ENCODE data around the gene EVA1A.

Gene EVA1A

DNA sequence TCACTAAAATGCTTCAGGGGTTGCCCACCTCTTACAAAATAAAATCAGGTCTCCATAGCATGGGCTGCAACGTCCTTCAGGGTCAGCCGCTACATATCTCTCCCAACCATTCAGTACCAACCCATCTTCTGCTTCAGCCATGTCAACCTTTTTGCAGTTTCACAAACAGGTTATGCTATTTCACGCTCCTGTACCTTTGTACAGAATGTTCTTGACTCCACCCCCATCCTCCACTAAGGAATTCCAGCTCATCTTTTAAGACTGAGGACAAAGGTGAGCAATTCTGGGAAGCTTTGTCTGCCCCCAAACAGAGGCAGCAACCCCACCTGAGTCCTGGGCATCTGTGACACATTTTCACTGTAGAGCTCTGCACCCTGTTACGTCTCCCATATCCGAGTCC, 8.8 kb upstream of the EVA1A start:
- Histone ChIP-seq H3K9me3 (ENCODE audit: control insufficient read depth, insufficient read depth, low read length) (no peaks in the 10 kb centered on the region), H3K9ac (ENCODE audit: low read depth, low read length) (no peak overlapping the region), H3K27me3 (ENCODE audit: control insufficient read depth, insufficient read depth, low read length) (no peaks in the 10 kb centered on the region), H3K36me3 (ENCODE audit: control insufficient read depth, insufficient read depth, low read length) (no peaks in the 10 kb centered on the region), H3K4me3 (ENCODE audit: low read depth, low read length) (no peak overlapping the region), H3K4me1 (ENCODE audit: control insufficient read depth, insufficient read depth, low read length) (no peaks in the 10 kb centered on the region)

- Histone ChIP-seq H3K4me3 (ENCODE audit: low read depth, low read length) (no peak overlapping the region), H3K27me3 (ENCODE audit: control insufficient read depth, insufficient read depth, low read length) (no peaks in the 10 kb centered on the region), H3K9ac (ENCODE audit: low read depth, low read length) (no peak overlapping the region), H3K36me3 (ENCODE audit: control insufficient read depth, insufficient read depth, low read length) (no peaks in the 10 kb centered on the region), H3K4me1 (ENCODE audit: control insufficient read depth, insufficient read depth, low read length) (no peaks in the 10 kb centered on the region), H3K9me3 (ENCODE audit: control insufficient read depth, insufficient read depth, low read length) (no peaks in the 10 kb centered on the region)
Observed at GRCh38 chr2:75568174-75568573, 7.4 kb upstream of the EVA1A start.

- Histone ChIP-seq H3K27me3 (ENCODE audit: control insufficient read depth, insufficient read depth, low read length) (peaks cover 14% of the 10 kb centered on the region), H3K4me1 (ENCODE audit: control insufficient read depth, insufficient read depth, low read length) (no peaks in the 10 kb centered on the region), H3K36me3 (ENCODE audit: control insufficient read depth, insufficient read depth, low read length) (no peaks in the 10 kb centered on the region), H3K9ac (ENCODE audit: low read depth, low read length) (no peak overlapping the region), H3K9me3 (ENCODE audit: control insufficient read depth, insufficient read depth, low read length) (no peaks in the 10 kb centered on the region), H3K4me3 (ENCODE audit: low read depth, low read length) (no peak overlapping the region)
Observed at GRCh38 chr2:75565472-75566462, 5.0 kb upstream of the EVA1A start.

GRCh38 chr2:75564713-75565359, 4.1 kb upstream of the EVA1A start:
- no peaks in the 10 kb centered on the region for H3K9me3 ChIP-seq (ENCODE audit: control insufficient read depth, insufficient read depth, low read length)
- H3K27me3 ChIP-seq (ENCODE audit: control insufficient read depth, insufficient read depth, low read length) = peaks cover 14% of the 10 kb centered on the region
- H3K4me1 ChIP-seq (ENCODE audit: control insufficient read depth, insufficient read depth, low read length) = no peaks in the 10 kb centered on the region
- H3K36me3 ChIP-seq (ENCODE audit: control insufficient read depth, insufficient read depth, low read length) = no peaks in the 10 kb centered on the region
- H3K4me3 ChIP-seq (ENCODE audit: low read depth, low read length) = no peak overlapping the region
- no peak overlapping the region for H3K9ac ChIP-seq (ENCODE audit: low read depth, low read length)

GRCh38 chr2:75564026-75564688, 3.4 kb upstream of the EVA1A start:
- Histone ChIP-seq H3K4me1 (ENCODE audit: control insufficient read depth, insufficient read depth, low read length) (no peaks in the 10 kb centered on the region), H3K4me3 (ENCODE audit: low read depth, low read length) (no peak overlapping the region), H3K9me3 (ENCODE audit: control insufficient read depth, insufficient read depth, low read length) (no peaks in the 10 kb centered on the region), H3K27me3 (ENCODE audit: control insufficient read depth, insufficient read depth, low read length) (peaks cover 20% of the 10 kb centered on the region), H3K36me3 (ENCODE audit: control insufficient read depth, insufficient read depth, low read length) (no peaks in the 10 kb centered on the region), H3K9ac (ENCODE audit: low read depth, low read length) (no peak overlapping the region)

DNA sequence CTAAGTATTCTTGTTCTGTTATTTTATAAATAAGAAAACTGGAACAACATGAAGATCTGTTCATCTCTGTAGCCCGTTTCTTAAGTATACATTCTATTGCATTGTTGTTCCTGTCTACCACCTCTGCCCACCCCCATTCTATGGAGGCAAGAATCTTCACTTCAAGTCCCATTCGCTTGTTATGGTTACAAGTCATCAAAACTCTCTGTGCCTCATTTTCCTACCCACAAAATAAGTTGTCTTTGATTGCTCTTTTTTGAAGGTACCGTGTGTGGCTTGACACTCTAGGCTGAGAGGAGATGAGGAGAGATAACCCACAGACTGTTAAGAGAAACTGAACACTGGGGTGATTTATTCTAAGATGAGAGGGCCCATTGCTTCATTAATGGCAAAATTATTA, 2.9 kb upstream of the EVA1A start:
- no peaks in the 10 kb centered on the region for H3K4me1 ChIP-seq (ENCODE audit: control insufficient read depth, insufficient read depth, low read length)
- H3K36me3 ChIP-seq (ENCODE audit: control insufficient read depth, insufficient read depth, low read length) = no peaks in the 10 kb centered on the region
- H3K4me3 ChIP-seq (ENCODE audit: low read depth, low read length) = no peak overlapping the region
- H3K9me3 ChIP-seq (ENCODE audit: control insufficient read depth, insufficient read depth, low read length) = no peaks in the 10 kb centered on the region
- peaks cover 25% of the 10 kb centered on the region for H3K27me3 ChIP-seq (ENCODE audit: control insufficient read depth, insufficient read depth, low read length)
- no peak overlapping the region for H3K9ac ChIP-seq (ENCODE audit: low read depth, low read length)

- Histone ChIP-seq H3K9me3 (ENCODE audit: control insufficient read depth, insufficient read depth, low read length) (no peaks in the 10 kb centered on the region), H3K27me3 (ENCODE audit: control insufficient read depth, insufficient read depth, low read length) (peaks cover 28% of the 10 kb centered on the region), H3K4me3 (ENCODE audit: low read depth, low read length) (no peak overlapping the region), H3K36me3 (ENCODE audit: control insufficient read depth, insufficient read depth, low read length) (no peaks in the 10 kb centered on the region), H3K9ac (ENCODE audit: low read depth, low read length) (no peak overlapping the region), H3K4me1 (ENCODE audit: control insufficient read depth, insufficient read depth, low read length) (no peaks in the 10 kb centered on the region)
Observed at GRCh38 chr2:75562513-75562864, 1.8 kb upstream of the EVA1A start.

DNA sequence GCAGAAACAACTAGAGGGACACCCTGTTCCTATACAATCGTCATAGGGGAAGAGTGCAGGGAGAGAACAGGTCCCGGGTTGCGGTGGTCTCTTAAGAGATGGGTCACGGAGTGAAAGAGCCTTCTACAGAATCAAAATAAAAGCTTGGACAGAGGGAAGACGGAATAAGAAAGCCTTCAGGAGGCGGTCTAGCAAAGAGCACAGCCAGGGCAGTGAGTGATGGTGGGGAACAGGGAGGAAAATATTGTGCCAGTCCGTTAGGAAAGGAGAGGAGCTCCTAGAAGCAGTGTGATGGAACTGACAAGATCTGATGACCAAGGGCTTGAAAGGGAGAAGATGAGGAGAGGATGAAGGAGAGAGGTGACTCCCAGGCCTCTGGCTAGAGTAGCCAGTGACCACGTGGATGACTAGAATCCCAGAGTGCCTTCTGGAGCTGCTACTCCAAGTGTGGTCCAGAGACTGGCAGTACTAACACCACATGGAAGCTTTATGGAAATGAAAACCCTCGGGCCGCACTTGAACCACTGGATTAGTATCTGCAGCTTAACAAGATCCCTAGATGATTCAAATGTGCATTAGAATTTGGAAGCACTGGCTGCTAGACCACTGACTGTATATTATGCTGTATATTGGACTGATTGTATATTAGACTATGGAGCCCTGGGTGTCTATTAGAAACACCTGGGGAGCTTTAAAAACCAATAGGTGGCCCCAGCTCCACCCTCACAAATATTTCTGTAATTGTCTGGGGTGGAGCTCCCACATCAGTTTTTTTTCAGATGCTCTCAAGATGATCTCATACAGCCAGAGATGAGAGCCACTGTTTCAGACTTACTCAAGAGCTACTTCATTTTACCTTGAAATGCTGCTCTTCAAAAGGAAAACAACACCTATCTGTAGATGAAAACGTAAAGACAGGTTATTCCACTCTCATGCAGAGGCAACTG, 1.1 kb upstream of the EVA1A start:
- Histone ChIP-seq H3K4me1 (ENCODE audit: control insufficient read depth, insufficient read depth, low read length) (no peaks in the 10 kb centered on the region), H3K9ac (ENCODE audit: low read depth, low read length) (no peak overlapping the region), H3K9me3 (ENCODE audit: control insufficient read depth, insufficient read depth, low read length) (no peaks in the 10 kb centered on the region), H3K36me3 (ENCODE audit: control insufficient read depth, insufficient read depth, low read length) (no peaks in the 10 kb centered on the region), H3K27me3 (ENCODE audit: control insufficient read depth, insufficient read depth, low read length) (peaks cover 28% of the 10 kb centered on the region), H3K4me3 (ENCODE audit: low read depth, low read length) (peak overlapping the region; percentile 82)

- Histone ChIP-seq H3K9me3 (ENCODE audit: control insufficient read depth, insufficient read depth, low read length) (no peaks in the 10 kb centered on the region), H3K36me3 (ENCODE audit: control insufficient read depth, insufficient read depth, low read length) (no peaks in the 10 kb centered on the region), H3K4me1 (ENCODE audit: control insufficient read depth, insufficient read depth, low read length) (peaks cover 7% of the 10 kb centered on the region), H3K4me3 (ENCODE audit: low read depth, low read length) (peak overlapping the region; percentile 82), H3K9ac (ENCODE audit: low read depth, low read length) (peak overlapping the region; percentile 58), H3K27me3 (ENCODE audit: control insufficient read depth, insufficient read depth, low read length) (peaks cover 28% of the 10 kb centered on the region)
Observed at GRCh38 chr2:75560022-75560767, 544 bp downstream of the EVA1A start.

DNA sequence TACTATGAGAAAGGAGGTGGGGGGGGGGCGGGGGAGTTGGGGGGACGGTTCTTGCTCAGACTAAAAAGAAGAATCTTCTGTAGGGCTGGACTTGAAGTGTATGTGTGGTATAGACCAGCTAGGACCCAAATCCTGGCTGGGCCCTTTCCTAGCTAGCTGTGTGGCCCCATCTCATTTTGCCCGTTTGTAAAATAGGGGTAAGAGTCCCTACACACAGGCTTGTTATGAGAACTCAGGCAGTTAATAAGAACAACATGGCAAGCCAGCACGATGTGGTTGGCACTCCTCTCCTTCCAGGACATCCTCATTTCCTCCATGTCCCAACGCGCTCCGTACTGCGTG, 1.1 kb downstream of the EVA1A start:
- Histone ChIP-seq H3K9ac (ENCODE audit: low read depth, low read length) (peak overlapping the region; percentile 58), H3K9me3 (ENCODE audit: control insufficient read depth, insufficient read depth, low read length) (no peaks in the 10 kb centered on the region), H3K27me3 (ENCODE audit: control insufficient read depth, insufficient read depth, low read length) (peaks cover 28% of the 10 kb centered on the region), H3K4me1 (ENCODE audit: control insufficient read depth, insufficient read depth, low read length) (peaks cover 12% of the 10 kb centered on the region), H3K4me3 (ENCODE audit: low read depth, low read length) (peak overlapping the region; percentile 82), H3K36me3 (ENCODE audit: control insufficient read depth, insufficient read depth, low read length) (no peaks in the 10 kb centered on the region)
